Lung (tissue), 12 donors: ENCODE results near the gene STAB2. TPM values are rescaled to one million over a fixed set of nuclear protein-coding genes. Genes with fewer than 3 reads are reported as not detected.

Source experiments
- ATAC-seq: fragments of 200-7000 bp; cut with Tn5 transposase; one replicate; pipeline ENCODE4 v1.9.1; 2020; ENCODE audit warnings: moderate number of reproducible peaks; ENCODE audit not compliant: insufficient read depth, low FRiP score
- DNase-seq, 3 donors: peaks; one replicate each; pipeline ENCODE4 v3.0.0-alpha.2; 2013 to 2017
- H3K27ac ChIP-seq, 2 donors: one replicate each; pipeline ENCODE4 v1.5.1; 2013; ENCODE audit warnings: mild to moderate bottlenecking in 2 of 2, moderate library complexity in 2 of 2, control low read depth in 1 of 2, inconsistent platforms in 1 of 2, low read depth in 1 of 2, low read length in 1 of 2
- H3K27me3 ChIP-seq, 3 donors: one replicate each; pipeline ENCODE4 v1.5.1; 2013; ENCODE audit warnings: low read length in 2 of 3; ENCODE audit not compliant: control insufficient read depth in 3 of 3, insufficient read depth in 3 of 3
- H3K36me3 ChIP-seq, 4 donors: one replicate each; pipeline ENCODE4 v1.5.1; 2013; ENCODE audit warnings: low read length in 4 of 4, mild to moderate bottlenecking in 1 of 4, moderate library complexity in 1 of 4; ENCODE audit not compliant: control insufficient read depth in 4 of 4, insufficient read depth in 4 of 4
- H3K4me1 ChIP-seq, 5 donors: one replicate each; pipeline ENCODE4 v1.5.1; 2013; ENCODE audit warnings: low read length in 5 of 5, mild to moderate bottlenecking in 2 of 5, moderate library complexity in 1 of 5; ENCODE audit not compliant: control insufficient read depth in 5 of 5, insufficient read depth in 5 of 5
- H3K4me3 ChIP-seq: one replicate; pipeline ENCODE4 v1.5.1; 2013; ENCODE audit warnings: mild to moderate bottlenecking, control low read depth, moderate library complexity
- H3K9ac ChIP-seq, 2 donors: one replicate each; pipeline ENCODE4 v1.5.1; 2013; ENCODE audit warnings: low read length in 2 of 2, control low read depth in 1 of 2; ENCODE audit not compliant: insufficient read depth in 1 of 2
- H3K9me3 ChIP-seq, 4 donors: one replicate each; pipeline ENCODE4 v1.5.1; 2013; ENCODE audit warnings: low read length in 3 of 4, mild to moderate bottlenecking in 1 of 4, moderate library complexity in 1 of 4; ENCODE audit not compliant: control insufficient read depth in 4 of 4, insufficient read depth in 3 of 4
- CTCF ChIP-seq: IDR thresholded peaks from 2 replicates; pipeline ENCODE4 v1.5.1; 2012; ENCODE audit warnings: mild to moderate bottlenecking; ENCODE audit errors: control extremely low read depth, extremely low read depth
- WGBS, 2 donors: extraction: QIAGEN DNeasy Blood & Tissue Kit; methylation state at CpG; one replicate each; pipeline ENCODE4 v1.1.7; 2013; 5-methylcytosine and 5-hydroxymethylcytosine counted together
- polyA plus RNA-seq, 2 donors: library from polyadenylated mRNA; stranded (reverse); fragments of 200-250 nt; gene quantifications; one replicate each; pipeline ENCODE4 v1.2.1, GENCODE V29; 2013
- total RNA-seq, 2 donors: library from RNA; depleted of rRNA in 1 of 2; stranded (reverse); fragments of >200 nt in 1 of 2; gene quantifications; one replicate each; pipeline ENCODE4 v1.2.1, GENCODE V29; 2014 to 2021
- donor health status: control.
- donor health status: control.
- donor health status: Bipolar disorder and iron deficiency.
- donor health status: healthy.
- donor health status: DM: yes; HTN: yes; CAD: no.

The STAB2 gene
- total and polyA plus RNA-seq, 4 donors, result 0.06 to 10.0 (median 0.43) TPM

DNA sequence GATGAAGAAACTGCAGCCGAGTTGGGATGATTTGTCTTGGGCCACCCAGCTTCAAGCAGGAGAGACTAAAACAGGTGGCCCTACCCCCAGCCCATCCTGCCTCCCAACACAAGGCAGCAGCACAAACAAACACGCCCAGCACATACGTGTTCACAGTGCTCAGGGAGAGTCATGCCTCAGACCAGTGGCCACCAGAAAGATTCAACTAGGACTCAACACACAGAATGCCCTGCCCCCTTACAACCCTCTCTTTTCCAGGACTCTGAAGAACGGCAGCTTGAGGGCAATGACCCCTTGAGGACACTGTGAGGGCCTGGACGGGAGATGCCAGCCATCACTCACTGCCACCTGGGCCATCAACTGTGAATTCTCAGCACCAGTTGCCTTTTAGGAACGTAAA lies 179.0 kb downstream of the STAB2 start:
- no peaks in the 10 kb centered on the region for H3K36me3 ChIP-seq
- H3K9me3 ChIP-seq, result no peaks in the 10 kb centered on the region
- ATAC-seq (no peak), DNase-seq (no peak)
- peaks cover 0 to 1% (median 0%) of the 10 kb centered on the region in 5 donors for H3K4me1 ChIP-seq
- no peak for TF ChIP-seq CTCF
- H3K4me3 ChIP-seq, result no peak overlapping the region
- WGBS, 2 donors, result 91 to 94% methylated on average over 6 of the region's 6 CpGs
- H3K27ac ChIP-seq, result no peak overlapping the region
- no peaks in the 10 kb centered on the region for H3K27me3 ChIP-seq
- no peak overlapping the region for H3K9ac ChIP-seq

DNA sequence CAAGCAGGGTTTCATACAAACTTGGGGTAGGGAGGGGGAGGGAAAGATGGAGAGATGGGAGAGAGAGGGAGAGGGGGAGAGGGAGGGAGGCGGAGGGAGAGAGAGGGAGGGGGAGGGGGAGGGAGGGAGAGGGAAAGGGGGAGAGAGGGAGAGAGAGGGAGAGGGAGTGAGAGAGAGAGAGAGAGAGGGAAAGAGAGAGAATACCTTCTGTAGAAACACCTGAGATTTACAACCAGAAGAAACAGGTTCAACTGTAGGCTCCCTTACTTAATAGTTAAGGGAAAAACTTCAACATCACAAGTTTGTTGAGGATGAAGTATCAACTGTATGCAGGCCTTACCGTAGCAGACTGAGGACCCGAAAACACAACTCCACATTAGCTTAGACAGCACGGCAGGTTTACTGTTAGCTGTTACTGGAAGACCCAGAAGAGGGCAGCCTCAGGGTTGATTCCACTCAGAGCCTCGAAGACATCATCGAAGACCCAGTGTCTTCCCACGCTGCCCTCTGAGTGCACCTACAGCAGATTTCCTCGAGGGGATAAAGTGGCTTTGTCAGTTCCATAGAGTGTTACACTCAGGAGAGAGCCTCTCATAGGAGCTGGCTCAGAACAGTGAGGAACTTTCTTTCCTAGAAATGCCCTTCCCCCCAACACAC lies 181.5 kb downstream of the STAB2 start:
- Histone ChIP-seq H3K9ac (no peak overlapping the region), H3K27ac (no peak overlapping the region), H3K4me3 (no peak overlapping the region), H3K4me1 (peaks cover 0 to 3% (median 0%) of the 10 kb centered on the region in 5 donors), H3K36me3 (no peaks in the 10 kb centered on the region), H3K27me3 (no peaks in the 10 kb centered on the region), H3K9me3 (no peaks in the 10 kb centered on the region)
- ATAC-seq (no peak), DNase-seq (no peak)
- whole genome bisulfite sequencing, 2 donors, result 82 to 91% methylated on average over 7 of the region's 8 CpGs
- TF ChIP-seq CTCF, result no peak

DNA sequence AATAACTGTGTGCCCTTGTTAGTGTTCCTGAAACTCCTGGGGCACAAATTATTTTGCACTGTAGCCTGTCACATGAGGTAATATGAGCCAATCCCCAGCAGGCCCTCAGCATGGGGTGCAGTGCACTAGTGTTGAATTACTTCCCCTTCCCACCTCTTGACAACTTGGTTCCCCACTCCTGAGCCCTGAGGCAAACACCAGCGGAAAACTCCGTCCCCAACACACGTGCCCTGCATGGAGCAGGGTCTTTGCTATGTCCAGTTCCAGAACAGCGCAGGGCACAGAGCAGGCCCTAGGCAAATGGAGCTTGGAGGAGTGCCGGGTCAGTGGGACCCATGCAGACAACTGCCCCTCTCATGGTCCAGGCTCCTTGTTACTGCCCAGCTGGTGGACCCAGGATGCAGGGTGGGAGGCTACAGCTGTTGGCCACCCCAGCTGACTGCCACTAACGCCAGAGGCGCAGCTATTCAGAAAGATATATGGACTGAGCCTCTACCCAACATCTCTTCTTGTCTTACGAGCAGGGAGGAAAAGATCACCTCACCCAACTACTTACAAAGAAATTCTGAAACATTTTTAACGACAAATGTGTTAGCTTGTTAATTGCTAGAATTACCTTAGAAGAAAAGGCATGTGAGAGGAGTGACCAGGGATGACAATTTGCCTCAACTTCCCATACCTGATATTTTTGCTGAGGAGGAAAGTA lies 182.3 kb downstream of the STAB2 start:
- 85 to 89% methylated on average over 9 of the region's 9 CpGs for WGBS, 2 donors

More for the DNA sequence above, 182.3 kb downstream of the STAB2 start:
- Histone ChIP-seq H3K27me3 (no peaks in the 10 kb centered on the region), H3K4me3 (no peak overlapping the region), H3K9me3 (no peaks in the 10 kb centered on the region), H3K27ac (no peak overlapping the region), H3K9ac (no peak overlapping the region), H3K4me1 (peaks cover 0 to 3% (median 0%) of the 10 kb centered on the region in 5 donors), H3K36me3 (no peaks in the 10 kb centered on the region)
- ATAC-seq (no peak), DNase-seq (no peak)
- no peak for TF ChIP-seq CTCF
